ENCODE data around the gene SH3GLB2. TPM values are rescaled to one million over a fixed set of nuclear protein-coding genes. Genes with fewer than 3 reads are reported as not detected.

The SH3GLB2 gene
- total and polyA plus RNA-seq, 2 experiments from 2014 or later, result 85.4 to 124 TPM

Other genes with a start within 250 kb of the SH3GLB2 start
- gene TBC1D13, start 241.1 kb downstream of the SH3GLB2 start, total RNA-seq, result 21.4 and 39.3 TPM in 2 replicates
- gene TBC1D13, start 241.1 kb downstream of the SH3GLB2 start, polyA plus RNA-seq, result 20.4 and 25.2 TPM in 2 replicates
- gene ENDOG, start 209.8 kb downstream of the SH3GLB2 start, total RNA-seq, result 18.9 and 22.5 TPM in 2 replicates
- 32.6 and 37.4 TPM in 2 replicates for gene ENDOG, start 209.8 kb downstream of the SH3GLB2 start, polyA plus RNA-seq
- 21.9 and 27.3 TPM in 2 replicates for gene SPOUT1, start 198.5 kb downstream of the SH3GLB2 start, total RNA-seq
- 38.5 and 59.6 TPM in 2 replicates for gene SPOUT1, start 198.5 kb downstream of the SH3GLB2 start, polyA plus RNA-seq
- 5.1 and 7.9 TPM in 2 replicates for gene KYAT1, start 146.4 kb downstream of the SH3GLB2 start, total RNA-seq
- gene KYAT1, start 146.4 kb downstream of the SH3GLB2 start, polyA plus RNA-seq, result 8.4 and 8.7 TPM in 2 replicates
- gene LRRC8A, start 146.2 kb downstream of the SH3GLB2 start, total RNA-seq, result 28.8 and 30.7 TPM in 2 replicates
- gene LRRC8A, start 146.2 kb downstream of the SH3GLB2 start, polyA plus RNA-seq, result 46.8 and 55.6 TPM in 2 replicates
- 12.6 and 20.3 TPM in 2 replicates for gene PHYHD1, start 107.3 kb downstream of the SH3GLB2 start, total RNA-seq
- 25.7 and 32.3 TPM in 2 replicates for gene PHYHD1, start 107.3 kb downstream of the SH3GLB2 start, polyA plus RNA-seq
- gene DOLK, start 80.7 kb downstream of the SH3GLB2 start, total RNA-seq, result 30.2 and 34.2 TPM in 2 replicates
- 37.4 and 45.0 TPM in 2 replicates for gene DOLK, start 80.7 kb downstream of the SH3GLB2 start, polyA plus RNA-seq
- gene NUP188, start 80.6 kb downstream of the SH3GLB2 start, total RNA-seq, result 24.4 and 28.1 TPM in 2 replicates
- 28.1 and 31.2 TPM in 2 replicates for gene NUP188, start 80.6 kb downstream of the SH3GLB2 start, polyA plus RNA-seq
- gene MIGA2, start 8.3 kb upstream of the SH3GLB2 start, total RNA-seq, result 16.8 and 29.5 TPM in 2 replicates
- 23.4 and 33.3 TPM in 2 replicates for gene MIGA2, start 8.3 kb upstream of the SH3GLB2 start, polyA plus RNA-seq
- 16.2 and 23.8 TPM in 2 replicates for gene DOLPP1, start 52.8 kb upstream of the SH3GLB2 start, total RNA-seq
- gene DOLPP1, start 52.8 kb upstream of the SH3GLB2 start, polyA plus RNA-seq, result 17.2 and 20.6 TPM in 2 replicates
- 39.3 and 40.4 TPM in 2 replicates for gene CRAT, start 82.5 kb upstream of the SH3GLB2 start, total RNA-seq
- 59.4 and 64.6 TPM in 2 replicates for gene CRAT, start 82.5 kb upstream of the SH3GLB2 start, polyA plus RNA-seq
- gene PTPA, start 83.1 kb upstream of the SH3GLB2 start, total RNA-seq, result 72.3 and 72.4 TPM in 2 replicates
- 55.3 and 60.9 TPM in 2 replicates for gene PTPA, start 83.1 kb upstream of the SH3GLB2 start, polyA plus RNA-seq
- gene IER5L, start 149.9 kb upstream of the SH3GLB2 start, total RNA-seq, result 34.5 and 38.0 TPM in 2 replicates
- 39.7 and 46.5 TPM in 2 replicates for gene IER5L, start 149.9 kb upstream of the SH3GLB2 start, polyA plus RNA-seq